Astrocyte (in vitro differentiated cells and primary cell): Measurements from ENCODE around the gene ATP2C1. TPM values are rescaled to one million over a fixed set of nuclear protein-coding genes. Genes with fewer than 3 reads are reported as not detected.

Experiments used
- DNase-seq: peaks from one replicate; pipeline ENCODE4 v3.0.0-alpha.2; 2010; ENCODE audit warnings: low read depth
- FAIRE-seq: peaks from 2 replicates; lab custom pipeline; 2011; peaks lifted over from hg19 to GRCh38; lab: Jason Lieb, UNC
- H2AFZ ChIP-seq: 2 replicates; pipeline ENCODE4 v1.6.0; 2012; ENCODE audit warnings: low read depth, low read length, inconsistent platforms
- H3K27ac ChIP-seq: 2 replicates; pipeline ENCODE4 v1.5.1; 2011; ENCODE audit warnings: low read depth, low read length, inconsistent platforms
- H3K27me3 ChIP-seq: 2 replicates; pipeline ENCODE4 v1.6.0; 2011; ENCODE audit warnings: low read length, inconsistent platforms; ENCODE audit not compliant: insufficient read depth
- H3K36me3 ChIP-seq: 2 replicates; pipeline ENCODE4 v1.5.1; 2011; ENCODE audit warnings: low read length, inconsistent platforms; ENCODE audit not compliant: insufficient read depth
- H3K4me1 ChIP-seq: 2 replicates; pipeline ENCODE4 v1.5.1; 2011; ENCODE audit warnings: low read length, inconsistent platforms; ENCODE audit not compliant: insufficient read depth
- H3K4me2 ChIP-seq: 2 replicates; pipeline ENCODE4 v1.6.0; 2012; ENCODE audit warnings: low read length, inconsistent platforms
- H3K4me3 ChIP-seq: 2 replicates; pipeline ENCODE4 v1.5.1; 2011; ENCODE audit warnings: low read depth, mild to moderate bottlenecking, low read length, inconsistent platforms; ENCODE audit not compliant: insufficient read depth
- H3K79me2 ChIP-seq: 2 replicates; pipeline ENCODE4 v1.6.0; 2012; ENCODE audit warnings: mild to moderate bottlenecking, low read length, inconsistent platforms; ENCODE audit not compliant: insufficient read depth
- H3K9ac ChIP-seq: 2 replicates; pipeline ENCODE4 v1.6.0; 2012; ENCODE audit warnings: mild to moderate bottlenecking, low read length, inconsistent platforms
- H3K9me3 ChIP-seq: 2 replicates; pipeline ENCODE4 v1.5.1; 2012; ENCODE audit warnings: low read depth, mild to moderate bottlenecking, low read length, inconsistent platforms; ENCODE audit not compliant: insufficient read depth
- H4K20me1 ChIP-seq: 2 replicates; pipeline ENCODE4 v1.6.0; 2012; ENCODE audit warnings: low read length, inconsistent platforms; ENCODE audit not compliant: insufficient read depth
- H3K27ac Mint-ChIP-seq: one replicate; pipeline ENCODE4 v1.8.0; 2021; ENCODE audit warnings: mild to moderate bottlenecking, mixed read lengths; ENCODE audit not compliant: unreplicated experiment
- H3K27me3 Mint-ChIP-seq: one replicate; pipeline ENCODE4 v1.8.0; 2021; ENCODE audit warnings: low read depth, mixed read lengths; ENCODE audit not compliant: unreplicated experiment
- H3K36me3 Mint-ChIP-seq: one replicate; pipeline ENCODE4 v1.8.0; 2021; ENCODE audit warnings: low read depth, mixed read lengths; ENCODE audit not compliant: unreplicated experiment
- H3K4me1 Mint-ChIP-seq: one replicate; pipeline ENCODE4 v1.8.0; 2021; ENCODE audit warnings: low read depth, mixed read lengths; ENCODE audit not compliant: unreplicated experiment
- H3K4me3 Mint-ChIP-seq: one replicate; pipeline ENCODE4 v1.8.0; 2021; ENCODE audit warnings: mild to moderate bottlenecking, moderate library complexity, mixed read lengths; ENCODE audit not compliant: unreplicated experiment
- H3K9me3 Mint-ChIP-seq: one replicate; pipeline ENCODE4 v1.8.0; 2021; ENCODE audit warnings: mild to moderate bottlenecking, mixed read lengths; ENCODE audit not compliant: unreplicated experiment
- EZH2 ChIP-seq: IDR thresholded peaks from 2 replicates; pipeline ENCODE4 v1.6.1; 2012; ENCODE audit warnings: mild to moderate bottlenecking, low read length, inconsistent platforms; ENCODE audit not compliant: insufficient read depth
- total RNA-seq: library from RNA; stranded (reverse); gene quantifications from 2 replicates; pipeline ENCODE4 v1.2.1, GENCODE V29; 2021
- TF ChIP-seq, protein P1 (sequence below): IDR thresholded peaks from 2 replicates; pipeline ENCODE4 v1.5.1; 2011; ENCODE audit warnings: low read depth, mild to moderate bottlenecking, inconsistent platforms, low read length, moderate library complexity; ENCODE audit not compliant: insufficient read depth

Gene ATP2C1
- total RNA-seq, 1 donor from 2014 or later = 132 TPM

DNA sequence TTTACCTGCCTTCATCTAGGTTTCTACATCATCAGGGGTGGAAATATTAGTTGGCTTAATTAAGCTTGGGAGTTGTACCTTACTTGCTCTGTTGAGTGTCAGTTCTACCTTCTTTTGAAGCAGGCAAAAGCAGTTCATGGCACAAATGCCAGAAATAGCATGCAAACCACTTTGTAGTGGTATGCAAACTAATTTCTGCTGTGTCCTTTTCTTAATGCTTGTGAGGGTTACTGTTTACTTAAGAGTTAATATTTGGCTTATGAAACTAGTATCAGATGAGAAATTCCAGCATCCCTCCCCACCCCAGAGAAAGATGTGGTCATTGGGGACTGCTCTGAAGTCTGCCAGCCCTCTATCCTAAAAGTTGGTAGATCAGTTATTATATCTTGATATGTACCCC lies 7.1 kb downstream of the ATP2C1 start:
- DNase-seq (peak; percentile 10), FAIRE-seq (no peak)
- Histone ChIP-seq H3K9ac (no peak overlapping the region), H3K27ac (no peak overlapping the region), H3K9me3 (no peaks in the 10 kb centered on the region), H3K4me3 (no peak overlapping the region), H3K79me2 (peaks cover 100% of the 10 kb centered on the region), H4K20me1 (peaks cover 91% of the 10 kb centered on the region), H3K4me2 (peak overlapping the region; percentile 20), H3K27me3 (no peaks in the 10 kb centered on the region), H3K4me1 (peaks cover 28% of the 10 kb centered on the region), H3K36me3 (no peaks in the 10 kb centered on the region), H2AFZ (no peak overlapping the region)
- H3K36me3 Mint-ChIP-seq = no peaks in the 10 kb centered on the region
- H3K27ac Mint-ChIP-seq = no peak overlapping the region
- no peak for TF ChIP-seq EZH2
- TF ChIP-seq, protein P1, sequence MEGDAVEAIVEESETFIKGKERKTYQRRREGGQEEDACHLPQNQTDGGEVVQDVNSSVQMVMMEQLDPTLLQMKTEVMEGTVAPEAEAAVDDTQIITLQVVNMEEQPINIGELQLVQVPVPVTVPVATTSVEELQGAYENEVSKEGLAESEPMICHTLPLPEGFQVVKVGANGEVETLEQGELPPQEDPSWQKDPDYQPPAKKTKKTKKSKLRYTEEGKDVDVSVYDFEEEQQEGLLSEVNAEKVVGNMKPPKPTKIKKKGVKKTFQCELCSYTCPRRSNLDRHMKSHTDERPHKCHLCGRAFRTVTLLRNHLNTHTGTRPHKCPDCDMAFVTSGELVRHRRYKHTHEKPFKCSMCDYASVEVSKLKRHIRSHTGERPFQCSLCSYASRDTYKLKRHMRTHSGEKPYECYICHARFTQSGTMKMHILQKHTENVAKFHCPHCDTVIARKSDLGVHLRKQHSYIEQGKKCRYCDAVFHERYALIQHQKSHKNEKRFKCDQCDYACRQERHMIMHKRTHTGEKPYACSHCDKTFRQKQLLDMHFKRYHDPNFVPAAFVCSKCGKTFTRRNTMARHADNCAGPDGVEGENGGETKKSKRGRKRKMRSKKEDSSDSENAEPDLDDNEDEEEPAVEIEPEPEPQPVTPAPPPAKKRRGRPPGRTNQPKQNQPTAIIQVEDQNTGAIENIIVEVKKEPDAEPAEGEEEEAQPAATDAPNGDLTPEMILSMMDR = no peak
- H3K27me3 Mint-ChIP-seq = no peaks in the 10 kb centered on the region
- no peak overlapping the region for H3K4me3 Mint-ChIP-seq
- no peaks in the 10 kb centered on the region for H3K9me3 Mint-ChIP-seq
- peaks cover 41% of the 10 kb centered on the region for H3K4me1 Mint-ChIP-seq

DNA sequence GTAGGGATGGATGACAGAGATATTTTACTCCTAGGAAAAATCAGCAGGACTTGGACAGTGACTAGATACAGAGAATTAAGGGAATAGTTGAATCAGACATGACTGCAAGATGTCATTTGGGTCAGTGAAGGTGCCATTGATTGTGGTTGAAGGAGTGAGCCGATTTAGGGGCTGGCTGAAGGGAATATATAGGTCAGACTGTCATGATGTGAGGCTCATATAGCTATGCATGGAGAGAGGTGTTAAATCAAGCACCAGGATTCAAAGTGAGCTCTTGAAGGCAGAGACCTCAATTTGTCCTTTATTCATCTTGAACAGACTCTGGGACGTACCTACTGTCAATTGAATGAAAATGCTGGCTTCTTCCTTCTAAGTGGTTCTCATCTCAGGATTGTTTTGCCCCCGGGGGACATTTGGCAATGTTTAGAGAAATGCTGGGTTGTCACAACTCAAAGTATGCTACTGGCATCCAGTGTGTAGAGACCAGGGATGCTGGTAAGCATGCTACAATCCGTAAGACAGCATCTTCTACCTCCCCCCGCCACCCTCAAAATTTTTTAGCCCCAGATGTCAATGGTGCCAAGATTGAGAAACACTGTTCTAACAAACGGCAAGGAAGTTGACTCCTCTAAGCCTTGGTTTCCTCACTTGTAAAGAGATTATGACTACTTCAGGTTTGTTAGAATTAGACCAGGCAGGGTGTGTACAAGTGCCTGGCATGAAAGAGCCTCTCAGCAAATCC lies 7.8 kb downstream of the ATP2C1 start:
- DNase-seq (no peak), FAIRE-seq (no peak)
- Histone ChIP-seq H3K4me3 (no peak overlapping the region), H3K79me2 (peaks cover 100% of the 10 kb centered on the region), H4K20me1 (peaks cover 91% of the 10 kb centered on the region), H3K36me3 (no peaks in the 10 kb centered on the region), H3K27ac (no peak overlapping the region), H2AFZ (no peak overlapping the region), H3K27me3 (no peaks in the 10 kb centered on the region), H3K9me3 (no peaks in the 10 kb centered on the region), H3K4me1 (peaks cover 34% of the 10 kb centered on the region), H3K9ac (no peak overlapping the region), H3K4me2 (peak overlapping the region; percentile 20)
- Mint-ChIP-seq H3K9me3 (no peaks in the 10 kb centered on the region), H3K4me1 (peaks cover 46% of the 10 kb centered on the region), H3K27me3 (no peaks in the 10 kb centered on the region), H3K36me3 (no peaks in the 10 kb centered on the region), H3K27ac (no peak overlapping the region), H3K4me3 (no peak overlapping the region)
- no peak for TF ChIP-seq EZH2
- TF ChIP-seq, protein P1 = no peak

DNA sequence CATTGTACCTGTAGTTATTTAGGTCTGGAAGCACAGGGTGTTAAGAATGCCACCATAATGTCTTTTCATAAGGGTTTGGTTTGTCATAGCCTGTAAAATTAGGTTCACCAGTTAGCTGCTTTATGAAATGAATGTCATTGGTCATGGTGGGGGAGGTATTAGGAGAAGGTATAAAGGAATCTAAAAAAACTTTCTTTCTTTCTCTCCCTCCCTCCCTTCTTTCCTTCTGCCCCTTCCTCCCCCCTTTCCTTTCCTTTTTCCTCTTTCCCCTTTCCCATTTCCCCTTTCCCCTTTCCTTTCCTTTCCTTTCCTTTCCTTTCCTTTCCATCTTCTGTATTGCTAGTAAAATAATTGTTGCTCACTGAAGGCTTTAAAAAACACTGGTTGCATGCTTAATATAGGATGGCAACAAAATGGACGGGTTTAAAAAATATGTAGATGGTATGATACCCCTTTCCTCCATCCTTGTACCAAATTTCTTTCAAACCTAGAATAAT lies 9.6 kb downstream of the ATP2C1 start:
- Mint-ChIP-seq H3K36me3 (no peaks in the 10 kb centered on the region), H3K4me3 (no peak overlapping the region), H3K4me1 (peaks cover 42% of the 10 kb centered on the region), H3K9me3 (no peaks in the 10 kb centered on the region), H3K27ac (no peak overlapping the region), H3K27me3 (no peaks in the 10 kb centered on the region)
- Histone ChIP-seq H3K27ac (no peak overlapping the region), H3K9me3 (no peaks in the 10 kb centered on the region), H3K4me2 (no peak overlapping the region), H2AFZ (no peak overlapping the region), H3K36me3 (no peaks in the 10 kb centered on the region), H3K9ac (no peak overlapping the region), H3K79me2 (peaks cover 100% of the 10 kb centered on the region), H3K27me3 (no peaks in the 10 kb centered on the region), H4K20me1 (peaks cover 88% of the 10 kb centered on the region), H3K4me1 (peaks cover 27% of the 10 kb centered on the region), H3K4me3 (no peak overlapping the region)
- no peak for FAIRE-seq
- TF ChIP-seq EZH2 = no peak
- TF ChIP-seq, protein P1 = no peak
- DNase-seq = no peak
